ENCODE measurements around the gene KLHL36. TPM values are rescaled to one million over a fixed set of nuclear protein-coding genes. Genes with fewer than 3 reads are reported as not detected.

The KLHL36 gene
- total and polyA plus RNA-seq, 9 of the 15 experiments (the other 6 are each of a cell fraction or from before 2014, with no cell fraction given), result 2.1 to 51.2 (median 18.5) TPM

DNA sequence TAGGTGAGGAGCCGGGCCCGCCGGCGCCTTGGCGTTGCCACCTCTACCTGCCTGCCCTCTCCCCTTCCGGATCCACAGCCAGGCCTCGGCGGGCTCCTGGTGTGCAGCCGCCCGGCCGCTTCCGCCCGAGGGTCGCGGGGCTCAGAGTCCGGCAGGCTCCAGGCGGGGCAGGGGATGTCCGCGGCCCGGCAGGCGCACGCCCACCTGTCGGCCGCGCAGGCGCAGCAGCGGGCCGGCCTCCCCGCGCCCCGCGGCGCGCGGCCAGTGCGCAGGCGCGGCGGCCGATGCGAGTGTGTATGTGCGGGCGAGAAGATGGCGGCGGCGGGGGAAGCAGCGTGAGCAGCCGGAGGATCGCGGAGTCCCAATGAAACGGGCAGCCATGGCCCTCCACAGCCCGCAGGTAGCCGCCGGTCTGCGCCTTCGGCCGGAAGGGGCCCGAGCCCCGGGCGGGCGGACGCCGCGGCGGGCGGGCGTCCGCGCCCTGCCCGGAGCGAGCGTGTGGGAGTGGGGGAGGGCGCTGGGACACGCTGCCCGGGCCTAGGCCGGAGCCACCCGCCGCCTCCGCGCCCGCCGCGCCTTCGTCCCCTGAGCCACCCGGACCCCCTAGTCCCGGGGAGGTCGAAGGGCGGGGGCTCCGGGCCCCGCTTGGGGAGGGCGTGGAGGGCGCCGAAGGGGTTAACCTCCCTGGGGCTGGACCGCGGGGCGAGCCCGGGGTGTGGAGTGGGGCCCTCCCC is 51.6 kb downstream of the KLHL36 start, which contains the start of gene USP10 (continued):
- no peak for TF ChIP-seq NR3C1 (CRISPR knock-in tag; IDR thresholded peaks at IDR 0.05)
- TF ChIP-seq RBM17 (IDR thresholded peaks at IDR 0.05; ENCODE audit: borderline replicate concordance, low read depth, low read length), result no peak
- TF ChIP-seq HMG20B (CRISPR knock-in tag; IDR thresholded peaks at IDR 0.05), result no peak
- no peak for TF ChIP-seq MAFK (IDR thresholded peaks at IDR 0.05; ENCODE audit: low read length)
- no peak for TF ChIP-seq ZNF445 (CRISPR knock-in tag; IDR thresholded peaks at IDR 0.05; ENCODE audit: low read depth)
- no peak for TF ChIP-seq TCF3 (CRISPR knock-in tag; IDR thresholded peaks at IDR 0.05)
- no peak for TF ChIP-seq RBM14 (IDR thresholded peaks at IDR 0.05; ENCODE audit: borderline replicate concordance, insufficient read depth, low read depth, low read length)
- TF ChIP-seq ZNF232 (CRISPR knock-in tag; IDR thresholded peaks at IDR 0.05), result no peak
- TF ChIP-seq TEAD1 (CRISPR knock-in tag; IDR thresholded peaks at IDR 0.05), result no peak
- TF ChIP-seq, protein P1, sequence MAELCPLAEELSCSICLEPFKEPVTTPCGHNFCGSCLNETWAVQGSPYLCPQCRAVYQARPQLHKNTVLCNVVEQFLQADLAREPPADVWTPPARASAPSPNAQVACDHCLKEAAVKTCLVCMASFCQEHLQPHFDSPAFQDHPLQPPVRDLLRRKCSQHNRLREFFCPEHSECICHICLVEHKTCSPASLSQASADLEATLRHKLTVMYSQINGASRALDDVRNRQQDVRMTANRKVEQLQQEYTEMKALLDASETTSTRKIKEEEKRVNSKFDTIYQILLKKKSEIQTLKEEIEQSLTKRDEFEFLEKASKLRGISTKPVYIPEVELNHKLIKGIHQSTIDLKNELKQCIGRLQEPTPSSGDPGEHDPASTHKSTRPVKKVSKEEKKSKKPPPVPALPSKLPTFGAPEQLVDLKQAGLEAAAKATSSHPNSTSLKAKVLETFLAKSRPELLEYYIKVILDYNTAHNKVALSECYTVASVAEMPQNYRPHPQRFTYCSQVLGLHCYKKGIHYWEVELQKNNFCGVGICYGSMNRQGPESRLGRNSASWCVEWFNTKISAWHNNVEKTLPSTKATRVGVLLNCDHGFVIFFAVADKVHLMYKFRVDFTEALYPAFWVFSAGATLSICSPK (IDR thresholded peaks at IDR 0.05; ENCODE audit: borderline replicate concordance), result no peak
- TF ChIP-seq POLR2B (IDR thresholded peaks at IDR 0.05; ENCODE audit: low read depth, partially characterized antibody), result no peak
- TF ChIP-seq HMGN3 (IDR thresholded peaks at IDR 0.05; ENCODE audit: borderline replicate concordance, extremely low read depth, insufficient read length, low read depth, low read length), result peak; percentile 76
- TF ChIP-seq, protein P2, sequence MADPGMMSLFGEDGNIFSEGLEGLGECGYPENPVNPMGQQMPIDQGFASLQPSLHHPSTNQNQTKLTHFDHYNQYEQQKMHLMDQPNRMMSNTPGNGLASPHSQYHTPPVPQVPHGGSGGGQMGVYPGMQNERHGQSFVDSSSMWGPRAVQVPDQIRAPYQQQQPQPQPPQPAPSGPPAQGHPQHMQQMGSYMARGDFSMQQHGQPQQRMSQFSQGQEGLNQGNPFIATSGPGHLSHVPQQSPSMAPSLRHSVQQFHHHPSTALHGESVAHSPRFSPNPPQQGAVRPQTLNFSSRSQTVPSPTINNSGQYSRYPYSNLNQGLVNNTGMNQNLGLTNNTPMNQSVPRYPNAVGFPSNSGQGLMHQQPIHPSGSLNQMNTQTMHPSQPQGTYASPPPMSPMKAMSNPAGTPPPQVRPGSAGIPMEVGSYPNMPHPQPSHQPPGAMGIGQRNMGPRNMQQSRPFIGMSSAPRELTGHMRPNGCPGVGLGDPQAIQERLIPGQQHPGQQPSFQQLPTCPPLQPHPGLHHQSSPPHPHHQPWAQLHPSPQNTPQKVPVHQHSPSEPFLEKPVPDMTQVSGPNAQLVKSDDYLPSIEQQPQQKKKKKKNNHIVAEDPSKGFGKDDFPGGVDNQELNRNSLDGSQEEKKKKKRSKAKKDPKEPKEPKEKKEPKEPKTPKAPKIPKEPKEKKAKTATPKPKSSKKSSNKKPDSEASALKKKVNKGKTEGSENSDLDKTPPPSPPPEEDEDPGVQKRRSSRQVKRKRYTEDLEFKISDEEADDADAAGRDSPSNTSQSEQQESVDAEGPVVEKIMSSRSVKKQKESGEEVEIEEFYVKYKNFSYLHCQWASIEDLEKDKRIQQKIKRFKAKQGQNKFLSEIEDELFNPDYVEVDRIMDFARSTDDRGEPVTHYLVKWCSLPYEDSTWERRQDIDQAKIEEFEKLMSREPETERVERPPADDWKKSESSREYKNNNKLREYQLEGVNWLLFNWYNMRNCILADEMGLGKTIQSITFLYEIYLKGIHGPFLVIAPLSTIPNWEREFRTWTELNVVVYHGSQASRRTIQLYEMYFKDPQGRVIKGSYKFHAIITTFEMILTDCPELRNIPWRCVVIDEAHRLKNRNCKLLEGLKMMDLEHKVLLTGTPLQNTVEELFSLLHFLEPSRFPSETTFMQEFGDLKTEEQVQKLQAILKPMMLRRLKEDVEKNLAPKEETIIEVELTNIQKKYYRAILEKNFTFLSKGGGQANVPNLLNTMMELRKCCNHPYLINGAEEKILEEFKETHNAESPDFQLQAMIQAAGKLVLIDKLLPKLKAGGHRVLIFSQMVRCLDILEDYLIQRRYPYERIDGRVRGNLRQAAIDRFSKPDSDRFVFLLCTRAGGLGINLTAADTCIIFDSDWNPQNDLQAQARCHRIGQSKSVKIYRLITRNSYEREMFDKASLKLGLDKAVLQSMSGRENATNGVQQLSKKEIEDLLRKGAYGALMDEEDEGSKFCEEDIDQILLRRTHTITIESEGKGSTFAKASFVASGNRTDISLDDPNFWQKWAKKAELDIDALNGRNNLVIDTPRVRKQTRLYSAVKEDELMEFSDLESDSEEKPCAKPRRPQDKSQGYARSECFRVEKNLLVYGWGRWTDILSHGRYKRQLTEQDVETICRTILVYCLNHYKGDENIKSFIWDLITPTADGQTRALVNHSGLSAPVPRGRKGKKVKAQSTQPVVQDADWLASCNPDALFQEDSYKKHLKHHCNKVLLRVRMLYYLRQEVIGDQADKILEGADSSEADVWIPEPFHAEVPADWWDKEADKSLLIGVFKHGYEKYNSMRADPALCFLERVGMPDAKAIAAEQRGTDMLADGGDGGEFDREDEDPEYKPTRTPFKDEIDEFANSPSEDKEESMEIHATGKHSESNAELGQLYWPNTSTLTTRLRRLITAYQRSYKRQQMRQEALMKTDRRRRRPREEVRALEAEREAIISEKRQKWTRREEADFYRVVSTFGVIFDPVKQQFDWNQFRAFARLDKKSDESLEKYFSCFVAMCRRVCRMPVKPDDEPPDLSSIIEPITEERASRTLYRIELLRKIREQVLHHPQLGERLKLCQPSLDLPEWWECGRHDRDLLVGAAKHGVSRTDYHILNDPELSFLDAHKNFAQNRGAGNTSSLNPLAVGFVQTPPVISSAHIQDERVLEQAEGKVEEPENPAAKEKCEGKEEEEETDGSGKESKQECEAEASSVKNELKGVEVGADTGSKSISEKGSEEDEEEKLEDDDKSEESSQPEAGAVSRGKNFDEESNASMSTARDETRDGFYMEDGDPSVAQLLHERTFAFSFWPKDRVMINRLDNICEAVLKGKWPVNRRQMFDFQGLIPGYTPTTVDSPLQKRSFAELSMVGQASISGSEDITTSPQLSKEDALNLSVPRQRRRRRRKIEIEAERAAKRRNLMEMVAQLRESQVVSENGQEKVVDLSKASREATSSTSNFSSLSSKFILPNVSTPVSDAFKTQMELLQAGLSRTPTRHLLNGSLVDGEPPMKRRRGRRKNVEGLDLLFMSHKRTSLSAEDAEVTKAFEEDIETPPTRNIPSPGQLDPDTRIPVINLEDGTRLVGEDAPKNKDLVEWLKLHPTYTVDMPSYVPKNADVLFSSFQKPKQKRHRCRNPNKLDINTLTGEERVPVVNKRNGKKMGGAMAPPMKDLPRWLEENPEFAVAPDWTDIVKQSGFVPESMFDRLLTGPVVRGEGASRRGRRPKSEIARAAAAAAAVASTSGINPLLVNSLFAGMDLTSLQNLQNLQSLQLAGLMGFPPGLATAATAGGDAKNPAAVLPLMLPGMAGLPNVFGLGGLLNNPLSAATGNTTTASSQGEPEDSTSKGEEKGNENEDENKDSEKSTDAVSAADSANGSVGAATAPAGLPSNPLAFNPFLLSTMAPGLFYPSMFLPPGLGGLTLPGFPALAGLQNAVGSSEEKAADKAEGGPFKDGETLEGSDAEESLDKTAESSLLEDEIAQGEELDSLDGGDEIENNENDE (IDR thresholded peaks at IDR 0.05; ENCODE audit: low read depth, low read length), result no peak
- TF ChIP-seq ZNF316 (IDR thresholded peaks at IDR 0.05), result no peak
- TF ChIP-seq ZNF668 (CRISPR knock-in tag; IDR thresholded peaks at IDR 0.05), result no peak
- TF ChIP-seq MCM5 (IDR thresholded peaks at IDR 0.05; ENCODE audit: low read depth), result no peak
